Activated CD4-positive, alpha-beta memory T cell treated with anti-CD3 and anti-CD28 coated beads, Interleukin-2, amount 10 ng/mL, durations not matched to agents 7 days and 5 days (primary cell): ENCODE measurements around the gene LDLRAD4. TPM values are rescaled to one million over a fixed set of nuclear protein-coding genes. Genes with fewer than 3 reads are reported as not detected.

Source experiments
- CTCF ChIA-PET: fragments of 350-600 bp; sonication (Branson Sonifier 250); formaldehyde crosslinking; loops from one replicate; lab custom pipeline; 2021; ENCODE audit warnings: antibody characterized with exemption, inconsistent platforms; lab: Charles Lee
- POLR2A ChIA-PET: fragments of 350-600 bp; sonication (Branson Sonifier 250); formaldehyde crosslinking; loops from one replicate; lab custom pipeline; 2021; ENCODE audit warnings: antibody characterized with exemption; lab: Charles Lee
- DNase-seq: peaks from one replicate; pipeline ENCODE4 v3.0.0-alpha.2; 2020
- H3K27ac Mint-ChIP-seq: one replicate; pipeline ENCODE4 v1.8.0; 2021; ENCODE audit warnings: mild to moderate bottlenecking, mixed read lengths
- H3K27me3 Mint-ChIP-seq: one replicate; pipeline ENCODE4 v1.8.0; 2021; ENCODE audit warnings: mixed read lengths
- H3K36me3 Mint-ChIP-seq: one replicate; pipeline ENCODE4 v1.8.0; 2021; ENCODE audit warnings: low read depth, mixed read lengths
- H3K4me1 Mint-ChIP-seq: one replicate; pipeline ENCODE4 v1.8.0; 2021; ENCODE audit warnings: mixed read lengths
- H3K4me3 Mint-ChIP-seq: one replicate; pipeline ENCODE4 v1.8.0; 2021; ENCODE audit warnings: mild to moderate bottlenecking, mixed read lengths
- H3K9me3 Mint-ChIP-seq: one replicate; pipeline ENCODE4 v1.8.0; 2021; ENCODE audit warnings: mixed read lengths
- total RNA-seq, 2 experiments: library from RNA; stranded (reverse); gene quantifications; one replicate each; pipeline ENCODE4 v1.2.3, GENCODE V29; 2021

LDLRAD4 gene
- total RNA-seq, 2 experiments from 2014 or later: 19.1 to 22.4 TPM

GRCh38 chr18:13412901-13413300, 194.3 kb downstream of the LDLRAD4 start:
- CTCF ChIA-PET: no interaction called here

GRCh38 chr18:13414102-13414501, 195.5 kb downstream of the LDLRAD4 start:
- Mint-ChIP-seq H3K9me3 (peaks cover 15% of the 10 kb centered on the region), H3K4me3 (no peak overlapping the region), H3K36me3 (peaks cover 10% of the 10 kb centered on the region), H3K27ac (no peak overlapping the region), H3K27me3 (no peaks in the 10 kb centered on the region), H3K4me1 (peaks cover 6% of the 10 kb centered on the region)
- CTCF ChIA-PET: no interaction called here
- no peak for DNase-seq
- POLR2A ChIA-PET: no interaction called here

More at GRCh38 chr18:13412901-13413300, 194.3 kb downstream of the LDLRAD4 start:
- no peak overlapping the region for H3K4me3 Mint-ChIP-seq
- peaks cover 15% of the 10 kb centered on the region for H3K9me3 Mint-ChIP-seq
- peaks cover 6% of the 10 kb centered on the region for H3K4me1 Mint-ChIP-seq
- no peak for DNase-seq
- peaks cover 10% of the 10 kb centered on the region for H3K36me3 Mint-ChIP-seq
- no peak overlapping the region for H3K27ac Mint-ChIP-seq
- H3K27me3 Mint-ChIP-seq: no peaks in the 10 kb centered on the region
- POLR2A ChIA-PET: no interaction called here

GRCh38 chr18:13414521-13414920, 196.0 kb downstream of the LDLRAD4 start:
- DNase-seq: no peak
- CTCF ChIA-PET: no interaction called here
- Mint-ChIP-seq H3K4me1 (peaks cover 6% of the 10 kb centered on the region), H3K36me3 (peaks cover 10% of the 10 kb centered on the region), H3K9me3 (peaks cover 15% of the 10 kb centered on the region), H3K4me3 (no peak overlapping the region), H3K27me3 (no peaks in the 10 kb centered on the region), H3K27ac (no peak overlapping the region)
- POLR2A ChIA-PET: no interaction called here

DNA sequence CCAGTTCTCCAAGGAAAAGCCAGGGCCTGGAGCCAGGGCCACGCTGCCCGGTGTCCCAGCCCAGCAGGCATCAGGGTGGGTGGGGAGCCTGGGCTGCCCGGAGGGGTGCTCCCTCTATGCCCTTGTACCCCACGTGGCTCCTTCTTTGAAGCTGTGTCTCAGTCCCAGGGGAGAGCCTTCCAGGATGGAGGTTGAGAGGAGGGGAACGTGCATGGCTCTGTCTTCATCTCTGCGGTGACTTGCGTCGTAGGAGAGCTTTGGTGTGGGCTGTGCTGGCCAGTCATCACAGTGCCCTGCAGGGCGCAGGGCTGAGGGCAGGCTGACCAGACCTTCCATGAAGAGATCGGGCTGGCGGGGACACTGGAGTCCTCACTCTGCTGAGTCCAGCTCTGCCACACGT, 197.2 kb downstream of the LDLRAD4 start:
- H3K27me3 Mint-ChIP-seq: no peaks in the 10 kb centered on the region
- peaks cover 6% of the 10 kb centered on the region for H3K4me1 Mint-ChIP-seq
- POLR2A ChIA-PET: no interaction called here
- H3K36me3 Mint-ChIP-seq: peaks cover 10% of the 10 kb centered on the region
- H3K27ac Mint-ChIP-seq: no peak overlapping the region
- CTCF ChIA-PET: no interaction called here
- H3K4me3 Mint-ChIP-seq: no peak overlapping the region
- DNase-seq: no peak
- H3K9me3 Mint-ChIP-seq: peaks cover 13% of the 10 kb centered on the region

- Mint-ChIP-seq H3K4me1 (peaks cover 8% of the 10 kb centered on the region), H3K36me3 (peaks cover 9% of the 10 kb centered on the region), H3K27ac (no peak overlapping the region), H3K9me3 (peaks cover 13% of the 10 kb centered on the region), H3K4me3 (no peak overlapping the region), H3K27me3 (no peaks in the 10 kb centered on the region)
- ChIA-PET CTCF (no interaction called here), POLR2A (no interaction called here)
- DNase-seq: no peak
Measured at GRCh38 chr18:13416208-13416607, 197.6 kb downstream of the LDLRAD4 start.

- ChIA-PET POLR2A (no interaction called here), CTCF (no interaction called here)
- Mint-ChIP-seq H3K36me3 (peaks cover 4% of the 10 kb centered on the region), H3K27me3 (no peaks in the 10 kb centered on the region), H3K27ac (no peak overlapping the region), H3K4me3 (no peak overlapping the region), H3K9me3 (peaks cover 9% of the 10 kb centered on the region), H3K4me1 (peaks cover 11% of the 10 kb centered on the region)
- no peak for DNase-seq
Measured at GRCh38 chr18:13416848-13417247, 198.3 kb downstream of the LDLRAD4 start.

DNA sequence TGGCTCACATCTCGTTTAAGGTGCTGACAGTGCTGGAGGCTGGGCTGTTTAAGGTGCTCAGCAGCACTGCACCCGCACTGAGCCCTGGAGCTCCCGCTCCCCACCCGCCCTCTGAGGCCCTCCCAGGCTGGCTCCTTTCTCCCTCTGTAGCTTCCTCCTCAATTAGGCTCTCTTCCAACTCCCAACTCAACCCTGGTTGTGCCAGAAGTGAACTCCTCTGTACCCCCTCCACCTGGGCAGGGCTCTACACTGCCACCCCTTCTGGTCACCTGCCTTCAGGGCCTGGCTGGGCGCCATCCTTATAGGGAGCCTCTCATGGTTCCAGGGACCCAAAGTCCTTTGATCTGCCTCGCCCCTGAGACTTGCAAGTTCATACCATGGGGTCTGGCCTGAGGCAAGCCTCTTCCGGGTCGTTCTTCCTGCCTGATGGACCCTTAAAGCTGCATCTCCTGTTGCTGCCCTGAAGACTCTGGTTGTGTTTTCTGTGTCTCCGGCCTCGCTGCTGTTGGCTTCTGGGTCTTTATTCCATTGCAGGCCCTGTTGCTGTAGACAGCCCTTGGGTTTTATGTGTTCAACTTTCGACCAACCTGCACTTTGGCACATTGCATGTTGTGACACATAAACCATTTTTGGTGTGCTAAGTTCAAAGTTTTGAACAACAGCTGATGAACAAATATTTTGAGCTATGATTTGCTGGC, 199.6 kb downstream of the LDLRAD4 start:
- H3K27ac Mint-ChIP-seq: no peak overlapping the region
- no peaks in the 10 kb centered on the region for H3K36me3 Mint-ChIP-seq
- H3K4me3 Mint-ChIP-seq: no peak overlapping the region
- CTCF ChIA-PET: no interaction called here
- H3K4me1 Mint-ChIP-seq: peaks cover 16% of the 10 kb centered on the region
- no peaks in the 10 kb centered on the region for H3K9me3 Mint-ChIP-seq
- no peaks in the 10 kb centered on the region for H3K27me3 Mint-ChIP-seq
- DNase-seq: no peak
- POLR2A ChIA-PET: no interaction called here

GRCh38 chr18:13420969-13421686, 202.6 kb downstream of the LDLRAD4 start:
- no peak overlapping the region for H3K4me3 Mint-ChIP-seq
- no peaks in the 10 kb centered on the region for H3K27me3 Mint-ChIP-seq
- H3K27ac Mint-ChIP-seq: no peak overlapping the region
- H3K9me3 Mint-ChIP-seq: no peaks in the 10 kb centered on the region
- ChIA-PET POLR2A (no interaction called here), CTCF (interaction anchor here (0.7 kb wide), 1 partner anchor 73 kb away, joined by 3 read pairs; no protein-coding TSS in a partner anchor)
- H3K36me3 Mint-ChIP-seq: no peaks in the 10 kb centered on the region
- H3K4me1 Mint-ChIP-seq: peaks cover 35% of the 10 kb centered on the region
- DNase-seq: no peak

- Mint-ChIP-seq H3K9me3 (no peaks in the 10 kb centered on the region), H3K36me3 (no peaks in the 10 kb centered on the region), H3K27me3 (no peaks in the 10 kb centered on the region), H3K4me3 (no peak overlapping the region), H3K27ac (no peak overlapping the region), H3K4me1 (peaks cover 41% of the 10 kb centered on the region)
- no peak for DNase-seq
- CTCF ChIA-PET: no interaction called here
- POLR2A ChIA-PET: no interaction called here
Measured at GRCh38 chr18:13422541-13423147, 204.1 kb downstream of the LDLRAD4 start.

DNA sequence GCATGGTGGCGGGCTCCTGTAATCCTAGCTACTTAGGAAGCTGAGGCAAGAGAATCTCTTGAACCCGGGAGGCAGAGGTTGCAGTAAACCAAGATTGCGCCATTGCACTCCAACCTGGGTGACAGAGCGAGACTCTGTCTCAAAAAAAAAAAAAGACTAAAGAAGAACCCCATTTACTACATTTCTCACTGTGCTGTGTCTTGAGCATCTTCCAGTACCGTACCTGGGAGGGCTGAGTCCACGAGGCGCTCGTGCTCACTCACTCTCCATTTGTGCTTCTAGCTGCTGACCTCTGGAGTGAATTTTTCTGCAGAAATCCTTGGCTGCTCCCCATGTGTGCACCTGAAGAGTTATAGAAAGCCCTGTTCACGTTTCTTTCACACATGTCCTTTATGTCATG, 204.8 kb downstream of the LDLRAD4 start:
- Mint-ChIP-seq H3K4me3 (no peak overlapping the region), H3K4me1 (peaks cover 47% of the 10 kb centered on the region), H3K9me3 (no peaks in the 10 kb centered on the region), H3K36me3 (no peaks in the 10 kb centered on the region), H3K27ac (no peak overlapping the region), H3K27me3 (no peaks in the 10 kb centered on the region)
- CTCF ChIA-PET: no interaction called here
- POLR2A ChIA-PET: no interaction called here
- no peak for DNase-seq

- no peak for DNase-seq
- CTCF ChIA-PET: no interaction called here
- POLR2A ChIA-PET: no interaction called here
- Mint-ChIP-seq H3K4me1 (peaks cover 52% of the 10 kb centered on the region), H3K27me3 (no peaks in the 10 kb centered on the region), H3K4me3 (no peak overlapping the region), H3K36me3 (no peaks in the 10 kb centered on the region), H3K27ac (no peak overlapping the region), H3K9me3 (no peaks in the 10 kb centered on the region)
Measured at GRCh38 chr18:13424363-13424762, 205.8 kb downstream of the LDLRAD4 start.

DNA sequence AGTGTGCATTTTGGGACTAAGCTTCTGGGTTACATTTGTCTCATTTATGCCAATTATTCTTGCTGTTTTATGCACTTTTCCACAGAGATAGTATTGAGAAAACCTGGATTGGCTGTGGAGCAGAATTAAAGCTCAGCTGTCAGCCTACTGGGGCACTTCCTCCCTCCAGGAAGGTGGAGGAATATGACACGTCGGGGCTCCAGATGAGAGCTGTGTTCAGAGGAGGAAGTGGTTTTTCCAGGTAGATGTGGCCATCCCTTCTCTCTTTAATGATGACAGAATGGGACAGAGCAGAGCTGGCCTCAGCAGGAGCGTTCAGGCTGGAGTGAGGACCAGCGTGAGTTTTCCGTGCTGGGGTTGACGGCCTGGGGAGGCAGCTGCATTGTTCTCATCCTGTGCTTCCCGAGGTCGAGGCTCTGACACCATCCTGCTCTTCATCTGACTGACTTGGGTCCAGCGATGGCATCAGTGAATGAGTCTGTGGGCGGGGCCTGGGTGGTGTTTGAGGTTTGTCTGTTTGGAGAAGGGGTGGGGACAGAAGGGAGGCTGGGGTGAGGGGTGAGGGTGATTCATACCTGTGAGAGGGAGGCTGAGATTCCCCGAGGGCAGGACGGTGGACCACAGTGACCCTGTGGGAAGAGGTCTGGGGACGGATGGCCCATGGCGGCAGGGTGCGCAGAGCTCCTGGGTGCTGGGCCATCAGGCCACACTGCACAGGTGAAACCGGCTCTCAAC, 207.0 kb downstream of the LDLRAD4 start:
- H3K9me3 Mint-ChIP-seq: no peaks in the 10 kb centered on the region
- H3K4me1 Mint-ChIP-seq: peaks cover 52% of the 10 kb centered on the region
- POLR2A ChIA-PET: interaction anchor here (0.9 kb wide), 1 partner anchor 30 kb away, joined by 3 read pairs; no protein-coding TSS in a partner anchor
- H3K27ac Mint-ChIP-seq: peak overlapping the region; percentile 24
- no peaks in the 10 kb centered on the region for H3K36me3 Mint-ChIP-seq
- peak; percentile 49 for DNase-seq
- CTCF ChIA-PET: interaction anchor here (0.9 kb wide), 1 partner anchor 209 kb away, joined by 3 read pairs; no protein-coding TSS in a partner anchor
- no peaks in the 10 kb centered on the region for H3K27me3 Mint-ChIP-seq
- no peak overlapping the region for H3K4me3 Mint-ChIP-seq

DNA sequence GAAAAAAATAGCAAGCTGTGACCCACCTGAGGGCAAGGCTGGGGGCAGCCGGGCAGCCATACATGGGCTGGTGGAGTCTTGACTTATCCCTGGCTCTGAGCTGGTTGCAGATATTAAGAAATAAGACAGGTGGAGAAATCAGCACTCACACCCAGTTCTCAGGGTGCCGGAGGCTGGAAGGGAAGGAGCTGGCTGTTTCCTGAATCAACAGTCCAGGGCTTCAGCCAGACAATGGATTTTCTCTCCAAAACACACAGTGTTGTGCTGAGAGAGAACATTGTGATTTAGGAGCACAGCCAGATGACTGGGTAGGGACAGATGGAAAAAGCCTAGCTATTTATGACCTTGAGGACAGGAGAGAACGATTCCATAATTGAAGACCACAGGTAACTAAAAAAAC, 208.8 kb downstream of the LDLRAD4 start:
- Mint-ChIP-seq H3K9me3 (no peaks in the 10 kb centered on the region), H3K4me3 (no peak overlapping the region), H3K27me3 (no peaks in the 10 kb centered on the region), H3K36me3 (no peaks in the 10 kb centered on the region), H3K4me1 (peaks cover 45% of the 10 kb centered on the region), H3K27ac (no peak overlapping the region)
- ChIA-PET CTCF (interaction anchor here (1.0 kb wide), 1 partner anchor 239 kb away, joined by 3 read pairs; no protein-coding TSS in a partner anchor), POLR2A (interaction anchor here (1.0 kb wide), 1 partner anchor 12 kb away, joined by 3 read pairs; no protein-coding TSS in a partner anchor)
- DNase-seq: no peak
